ENCODE results near the gene MCTP2. TPM values are rescaled to one million over a fixed set of nuclear protein-coding genes. Genes with fewer than 3 reads are reported as not detected.

Gene MCTP2
- total RNA-seq, 2 experiments from 2014 or later: 33.7 to 35.1 TPM

- Mint-ChIP-seq H3K27ac (no peak overlapping the region), H3K36me3 (ENCODE audit: low read depth) (peaks cover 5% of the 10 kb centered on the region), H3K9me3 (no peaks in the 10 kb centered on the region), H3K4me1 (ENCODE audit: low read depth) (peaks cover 24% of the 10 kb centered on the region), H3K27me3 (ENCODE audit: low read depth) (no peaks in the 10 kb centered on the region), H3K4me3 (no peak overlapping the region)
- no peak for DNase-seq
- intact Hi-C loops (cut with micrococcal nuclease): no loop called here
- CTCF ChIA-PET: interaction anchor here (1.0 kb wide), 1 partner anchor 54 kb away, joined by 3 read pairs; no protein-coding TSS in a partner anchor
Observed at GRCh38 chr15:94270570-94270969, 39.2 kb downstream of the MCTP2 start.

GRCh38 chr15:94272251-94272898, 41.0 kb downstream of the MCTP2 start:
- Mint-ChIP-seq H3K27me3 (ENCODE audit: low read depth) (no peaks in the 10 kb centered on the region), H3K9me3 (no peaks in the 10 kb centered on the region), H3K4me1 (ENCODE audit: low read depth) (peaks cover 18% of the 10 kb centered on the region), H3K4me3 (no peak overlapping the region), H3K27ac (no peak overlapping the region), H3K36me3 (ENCODE audit: low read depth) (peaks cover 2% of the 10 kb centered on the region)
- intact Hi-C loops (cut with micrococcal nuclease): no loop called here
- DNase-seq: no peak
- CTCF ChIA-PET: no interaction called here

GRCh38 chr15:94273826-94274225, 42.5 kb downstream of the MCTP2 start:
- Mint-ChIP-seq H3K27me3 (ENCODE audit: low read depth) (no peaks in the 10 kb centered on the region), H3K36me3 (ENCODE audit: low read depth) (peaks cover 3% of the 10 kb centered on the region), H3K4me3 (no peak overlapping the region), H3K27ac (no peak overlapping the region), H3K4me1 (ENCODE audit: low read depth) (peaks cover 21% of the 10 kb centered on the region), H3K9me3 (no peaks in the 10 kb centered on the region)
- intact Hi-C loops (cut with micrococcal nuclease): loop anchor here (2.0 kb wide), 2 partner anchors 45 to 67 kb away; no protein-coding TSS in a partner anchor
- no peak for DNase-seq
- CTCF ChIA-PET: no interaction called here

GRCh38 chr15:94274745-94275144, 43.4 kb downstream of the MCTP2 start:
- CTCF ChIA-PET: no interaction called here
- Mint-ChIP-seq H3K9me3 (no peaks in the 10 kb centered on the region), H3K36me3 (ENCODE audit: low read depth) (peaks cover 6% of the 10 kb centered on the region), H3K27me3 (ENCODE audit: low read depth) (no peaks in the 10 kb centered on the region), H3K4me3 (no peak overlapping the region), H3K4me1 (ENCODE audit: low read depth) (peaks cover 29% of the 10 kb centered on the region), H3K27ac (no peak overlapping the region)
- DNase-seq: no peak
- intact Hi-C loops (cut with micrococcal nuclease): loop anchor here (2.0 kb wide), 2 partner anchors 46 to 68 kb away; no protein-coding TSS in a partner anchor

DNA sequence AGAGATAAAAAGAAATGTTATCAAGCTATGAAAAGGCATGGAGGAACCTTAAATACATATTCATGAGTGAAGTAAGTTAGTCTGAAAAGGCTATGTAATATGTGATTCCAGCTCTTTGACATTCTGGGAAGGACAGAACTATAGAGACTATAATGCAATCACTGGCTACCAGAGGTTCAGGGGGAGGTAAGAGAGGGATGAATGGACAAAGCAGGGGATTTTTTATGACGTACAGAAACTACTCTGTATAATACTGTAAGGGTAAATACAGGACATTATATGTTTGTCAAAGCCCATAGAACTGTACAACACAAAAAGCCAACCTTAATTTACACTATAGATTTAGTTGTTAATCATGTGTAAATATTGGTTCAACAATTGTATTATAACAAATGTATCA, 46.1 kb downstream of the MCTP2 start:
- CTCF ChIA-PET: interaction anchor here (1.3 kb wide), 1 partner anchor 29 kb away, joined by 3 read pairs; no protein-coding TSS in a partner anchor

DNA sequence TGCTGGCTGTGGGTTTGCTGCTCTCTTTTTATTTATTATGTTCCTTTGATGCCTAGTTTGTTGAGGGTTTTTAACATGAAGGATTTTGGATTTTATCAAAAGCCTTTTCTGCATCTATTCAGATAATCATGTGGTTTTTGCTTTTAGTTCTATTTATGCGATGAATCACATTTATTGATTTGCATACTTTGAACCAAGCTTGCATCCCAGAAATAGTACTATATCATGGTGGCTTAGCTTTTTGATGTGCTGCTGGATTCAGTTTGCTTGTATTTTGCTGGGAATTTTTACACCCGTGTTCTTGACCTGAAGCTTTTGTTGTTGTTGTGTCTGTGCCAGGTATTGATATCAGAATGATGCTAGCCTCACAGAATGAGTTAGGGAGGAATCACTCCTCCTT, 48.4 kb downstream of the MCTP2 start:
- intact Hi-C loops (cut with micrococcal nuclease): loop anchor here (2.0 kb wide), 1 partner anchor 27 kb away; no protein-coding TSS in a partner anchor
- H3K4me1 Mint-ChIP-seq (ENCODE audit: low read depth): peaks cover 40% of the 10 kb centered on the region
- DNase-seq: no peak
- no peak overlapping the region for H3K4me3 Mint-ChIP-seq
- no peak overlapping the region for H3K27ac Mint-ChIP-seq
- H3K9me3 Mint-ChIP-seq: peaks cover 9% of the 10 kb centered on the region
- CTCF ChIA-PET: no interaction called here
- H3K36me3 Mint-ChIP-seq (ENCODE audit: low read depth): peaks cover 33% of the 10 kb centered on the region
- no peaks in the 10 kb centered on the region for H3K27me3 Mint-ChIP-seq (ENCODE audit: low read depth)

More for the DNA sequence above, 46.1 kb downstream of the MCTP2 start:
- H3K4me3 Mint-ChIP-seq: no peak overlapping the region
- peaks cover 8% of the 10 kb centered on the region for H3K9me3 Mint-ChIP-seq
- intact Hi-C loops (cut with micrococcal nuclease): no loop called here
- H3K27ac Mint-ChIP-seq: no peak overlapping the region
- peaks cover 49% of the 10 kb centered on the region for H3K4me1 Mint-ChIP-seq (ENCODE audit: low read depth)
- H3K36me3 Mint-ChIP-seq (ENCODE audit: low read depth): peaks cover 26% of the 10 kb centered on the region
- DNase-seq: no peak
- H3K27me3 Mint-ChIP-seq (ENCODE audit: low read depth): no peaks in the 10 kb centered on the region

DNA sequence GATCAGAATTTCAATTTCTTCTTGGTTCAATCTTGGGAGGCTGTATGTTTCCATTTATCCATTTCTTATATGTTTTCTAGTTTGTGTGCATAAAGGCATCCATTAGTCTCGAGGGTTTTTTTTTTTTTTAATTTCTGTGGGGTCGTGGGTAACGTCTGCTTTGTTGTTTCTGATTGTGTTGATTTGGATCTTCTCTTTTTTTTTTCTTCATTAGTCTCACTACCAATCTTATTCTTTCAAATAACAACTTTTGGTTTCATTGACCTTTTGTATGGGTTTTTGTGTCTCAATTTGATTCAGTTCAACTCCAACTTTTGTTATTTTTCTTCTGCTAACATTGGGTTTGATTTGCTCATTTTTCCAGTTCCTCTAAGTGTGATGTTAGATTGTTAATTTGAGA, 48.9 kb downstream of the MCTP2 start:
- Mint-ChIP-seq H3K36me3 (ENCODE audit: low read depth) (peaks cover 33% of the 10 kb centered on the region), H3K27ac (peak overlapping the region; percentile 39), H3K27me3 (ENCODE audit: low read depth) (no peaks in the 10 kb centered on the region), H3K4me3 (no peak overlapping the region), H3K9me3 (peaks cover 9% of the 10 kb centered on the region), H3K4me1 (ENCODE audit: low read depth) (peaks cover 38% of the 10 kb centered on the region)
- intact Hi-C loops (cut with micrococcal nuclease): no loop called here
- CTCF ChIA-PET: no interaction called here
- DNase-seq: no peak

- intact Hi-C loops (cut with micrococcal nuclease): no loop called here
- H3K9me3 Mint-ChIP-seq: peaks cover 9% of the 10 kb centered on the region
- DNase-seq: no peak
- H3K4me1 Mint-ChIP-seq (ENCODE audit: low read depth): peaks cover 52% of the 10 kb centered on the region
- H3K27ac Mint-ChIP-seq: no peak overlapping the region
- H3K36me3 Mint-ChIP-seq (ENCODE audit: low read depth): peaks cover 33% of the 10 kb centered on the region
- H3K4me3 Mint-ChIP-seq: no peak overlapping the region
- no peaks in the 10 kb centered on the region for H3K27me3 Mint-ChIP-seq (ENCODE audit: low read depth)
- CTCF ChIA-PET: interaction anchor here (0.6 to 1.2 kb wide), 2 partner anchors 51 to 1165 kb away, joined by 3 to 4 read pairs; partner anchors contain the start of gene MCTP2
Observed at GRCh38 chr15:94282269-94283250, 51.2 kb downstream of the MCTP2 start.

DNA sequence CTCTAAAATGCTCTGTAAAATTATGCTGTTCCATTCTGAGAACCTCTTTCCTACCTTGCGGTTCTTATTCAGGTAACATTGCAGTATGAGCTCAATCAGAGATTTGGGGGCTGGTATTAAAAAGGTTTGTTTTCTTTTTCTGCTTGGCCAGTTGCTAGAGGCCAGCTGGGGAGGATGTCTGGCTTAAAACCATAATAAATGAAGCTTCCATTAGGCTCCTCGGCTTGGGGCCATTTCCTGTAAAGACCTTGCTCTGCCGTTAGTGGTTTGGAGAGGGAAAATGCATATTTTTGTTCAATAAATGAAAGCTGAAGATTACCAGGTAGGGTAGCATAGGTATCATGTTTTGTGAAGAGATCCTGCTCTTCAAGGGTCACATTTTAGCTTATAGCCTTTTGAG, 55.2 kb downstream of the MCTP2 start:
- no peak overlapping the region for H3K27ac Mint-ChIP-seq
- no peak for DNase-seq
- intact Hi-C loops (cut with micrococcal nuclease): no loop called here
- H3K36me3 Mint-ChIP-seq (ENCODE audit: low read depth): peaks cover 31% of the 10 kb centered on the region
- CTCF ChIA-PET: interaction anchor here (0.6 to 2.9 kb wide), 5 partner anchors 9 to 122 kb away, joined by 3 to 18 read pairs (median 7); no protein-coding TSS in a partner anchor
- H3K27me3 Mint-ChIP-seq (ENCODE audit: low read depth): peaks cover 3% of the 10 kb centered on the region
- peaks cover 13% of the 10 kb centered on the region for H3K9me3 Mint-ChIP-seq
- no peak overlapping the region for H3K4me3 Mint-ChIP-seq
- peaks cover 37% of the 10 kb centered on the region for H3K4me1 Mint-ChIP-seq (ENCODE audit: low read depth)

DNA sequence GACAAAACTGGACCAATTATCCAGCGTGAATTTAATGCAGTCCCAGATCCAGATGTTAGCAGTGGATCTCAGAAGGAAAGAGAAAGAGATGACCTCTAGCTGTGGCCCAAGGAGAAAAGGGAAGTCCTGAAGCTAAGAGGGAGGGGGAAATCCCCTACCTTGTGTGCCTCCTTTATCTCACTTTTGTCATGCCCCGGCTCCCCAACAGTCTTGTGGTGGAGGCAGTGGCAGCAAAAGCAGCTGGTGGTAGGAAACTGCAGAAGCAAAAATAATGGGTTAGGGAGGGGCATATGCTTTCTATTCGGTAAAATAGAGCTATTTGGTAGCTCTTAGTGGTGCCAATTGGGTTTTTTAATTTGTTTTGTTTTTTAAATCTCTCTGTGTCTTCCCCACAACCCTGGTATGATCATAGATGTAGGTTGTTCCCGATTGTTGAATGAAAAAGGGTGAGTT, 56.5 kb downstream of the MCTP2 start:
- H3K4me3 Mint-ChIP-seq: no peak overlapping the region
- intact Hi-C loops (cut with micrococcal nuclease): loop anchor here (1.0 kb wide), 2 partner anchors 9 to 18 kb away; no protein-coding TSS in a partner anchor
- no peak overlapping the region for H3K27ac Mint-ChIP-seq
- H3K9me3 Mint-ChIP-seq: peaks cover 6% of the 10 kb centered on the region
- peaks cover 3% of the 10 kb centered on the region for H3K27me3 Mint-ChIP-seq (ENCODE audit: low read depth)
- H3K36me3 Mint-ChIP-seq (ENCODE audit: low read depth): peaks cover 19% of the 10 kb centered on the region
- DNase-seq: peak; percentile 71
- H3K4me1 Mint-ChIP-seq (ENCODE audit: low read depth): peaks cover 37% of the 10 kb centered on the region
- CTCF ChIA-PET: interaction anchor here (0.6 to 2.9 kb wide), 10 partner anchors 8 to 123 kb away, joined by 3 to 18 read pairs (median 4); no protein-coding TSS in a partner anchor

- peaks cover 18% of the 10 kb centered on the region for H3K36me3 Mint-ChIP-seq (ENCODE audit: low read depth)
- intact Hi-C loops (cut with micrococcal nuclease): no loop called here
- H3K4me3 Mint-ChIP-seq: no peak overlapping the region
- H3K9me3 Mint-ChIP-seq: peaks cover 6% of the 10 kb centered on the region
- no peak overlapping the region for H3K27ac Mint-ChIP-seq
- no peak for DNase-seq
- CTCF ChIA-PET: interaction anchor here (1.3 kb wide), 1 partner anchor 33 kb away, joined by 4 read pairs; no protein-coding TSS in a partner anchor
- H3K4me1 Mint-ChIP-seq (ENCODE audit: low read depth): peaks cover 44% of the 10 kb centered on the region
- H3K27me3 Mint-ChIP-seq (ENCODE audit: low read depth): peaks cover 3% of the 10 kb centered on the region
Observed at GRCh38 chr15:94290730-94291129, 59.4 kb downstream of the MCTP2 start.
